GM03348 (cell line): ENCODE measurements around the gene R3HCC1L.
A peak's percentile ranks its signal among the peaks of the same experiment; 100 is the strongest.
"Not testable (repeated sequence)": the region's sequence is repeated elsewhere in the genome, so short reads cannot be mapped to it uniquely, and the experiment has no call there.

Source experiments
- DNase-seq: peaks from one replicate; pipeline ENCODE4 v3.0.0; 2012; ENCODE audit warnings: low spot score

The R3HCC1L gene

GRCh38 chr10:98172495-98172894 lies 38.0 kb downstream of the R3HCC1L start:
- DNase-seq: no peak

- DNase-seq: no peak
Observed at GRCh38 chr10:98173260-98173659, 38.8 kb downstream of the R3HCC1L start.

- not testable (repeated sequence) for DNase-seq
Observed at GRCh38 chr10:98182351-98182915, 48.0 kb downstream of the R3HCC1L start.

GRCh38 chr10:98186681-98187080 lies 52.2 kb downstream of the R3HCC1L start:
- DNase-seq: no peak

- DNase-seq: not testable (repeated sequence)
Observed at GRCh38 chr10:98190773-98191172, 56.3 kb downstream of the R3HCC1L start.

GRCh38 chr10:98193037-98193436 lies 58.6 kb downstream of the R3HCC1L start:
- DNase-seq: no peak

- DNase-seq: no peak
Observed at GRCh38 chr10:98194633-98195032, 60.2 kb downstream of the R3HCC1L start.

- DNase-seq: no peak
Observed at GRCh38 chr10:98195120-98195519, 60.7 kb downstream of the R3HCC1L start.

- no peak for DNase-seq
Observed at GRCh38 chr10:98196985-98197384, 62.5 kb downstream of the R3HCC1L start.

GRCh38 chr10:98201760-98202159 lies 67.3 kb downstream of the R3HCC1L start:
- DNase-seq: no peak

GRCh38 chr10:98202378-98202777 lies 67.9 kb downstream of the R3HCC1L start:
- no peak for DNase-seq

- no peak for DNase-seq
Observed at GRCh38 chr10:98205351-98205750, 70.9 kb downstream of the R3HCC1L start.

- no peak for DNase-seq
Observed at GRCh38 chr10:98208925-98209324, 74.5 kb downstream of the R3HCC1L start.

- DNase-seq: no peak
Observed at GRCh38 chr10:98209441-98209840, 75.0 kb downstream of the R3HCC1L start.

- no peak for DNase-seq
Observed at GRCh38 chr10:98212196-98212595, 77.7 kb downstream of the R3HCC1L start.

GRCh38 chr10:98213740-98214139 lies 79.3 kb downstream of the R3HCC1L start:
- DNase-seq: no peak

- DNase-seq: no peak
Observed at GRCh38 chr10:98215373-98215772, 80.9 kb downstream of the R3HCC1L start.

- DNase-seq: no peak
Observed at GRCh38 chr10:98217801-98218200, 83.3 kb downstream of the R3HCC1L start.

- DNase-seq: no peak
Observed at GRCh38 chr10:98223874-98224273, 89.4 kb downstream of the R3HCC1L start.

- DNase-seq: peak; percentile 53
Observed at GRCh38 chr10:98224509-98224908, 90.1 kb downstream of the R3HCC1L start.

- no peak for DNase-seq
Observed at GRCh38 chr10:98224996-98225395, 90.5 kb downstream of the R3HCC1L start.

- no peak for DNase-seq
Observed at GRCh38 chr10:98226508-98227144, 92.2 kb downstream of the R3HCC1L start.

GRCh38 chr10:98227713-98228112 lies 93.3 kb downstream of the R3HCC1L start:
- DNase-seq: not testable (repeated sequence)

- DNase-seq: not testable (repeated sequence)
Observed at GRCh38 chr10:98228266-98228665, 93.8 kb downstream of the R3HCC1L start.
